Measurements from ENCODE around the gene FOXD1.
"Not testable (repeated sequence)": the region's sequence is repeated elsewhere in the genome, so short reads cannot be mapped to it uniquely, and the experiment has no call there.

The FOXD1 gene

GRCh38 chr5:73411936-73412596, 36.5 kb downstream of the FOXD1 start:
- TF ChIP-seq CTCF (IDR thresholded peaks at IDR 0.05; ENCODE audit: low read depth, low read length), result no peak

DNA sequence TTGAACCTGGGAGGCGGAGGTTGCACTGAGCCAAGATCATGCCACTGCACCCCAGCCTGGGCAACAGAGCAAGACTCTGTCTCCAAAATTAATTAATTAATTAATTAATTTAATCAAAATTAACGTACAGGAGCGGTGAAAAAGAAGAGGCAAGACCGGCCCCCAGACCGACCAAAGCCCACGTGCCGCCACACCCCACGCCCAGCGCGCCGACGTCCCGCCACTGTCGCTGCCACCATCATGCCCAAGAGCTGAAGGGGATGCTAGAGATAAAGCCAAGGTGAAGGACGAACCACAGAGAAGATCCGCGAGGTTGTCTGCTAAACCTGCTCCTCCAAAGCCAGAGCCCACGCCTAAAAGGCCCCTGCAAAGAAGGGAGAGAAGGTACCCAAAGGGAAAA, 38.6 kb downstream of the FOXD1 start:
- H3K4me3 ChIP-seq (ENCODE audit: low read depth, low read length), result not testable (repeated sequence)

More at GRCh38 chr5:73411936-73412596, 36.5 kb downstream of the FOXD1 start:
- H3K4me3 ChIP-seq (ENCODE audit: low read depth, low read length), result no peak overlapping the region

DNA sequence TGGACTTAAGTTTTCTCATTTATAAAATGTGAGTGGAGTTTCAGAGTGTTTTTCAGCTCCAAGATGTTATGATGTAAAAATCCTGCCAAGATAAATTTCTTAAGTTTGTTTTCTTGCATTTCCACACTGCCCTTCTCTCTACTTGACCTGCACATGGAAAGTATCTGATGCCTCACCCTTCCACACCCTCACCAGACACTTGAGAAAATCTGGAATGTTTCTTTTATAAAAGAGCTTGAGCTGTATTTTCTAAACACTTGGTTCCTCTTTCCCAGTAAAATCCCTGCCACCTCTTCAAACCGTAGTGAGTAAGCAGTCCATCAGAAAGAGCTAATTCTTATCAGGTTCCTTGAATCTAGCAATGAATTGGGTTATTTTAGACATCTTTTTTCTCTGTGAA, 42.9 kb downstream of the FOXD1 start:
- no peak overlapping the region for H3K4me3 ChIP-seq (ENCODE audit: low read depth, low read length)

GRCh38 chr5:73399775-73400174, 48.8 kb downstream of the FOXD1 start:
- TF ChIP-seq CTCF (IDR thresholded peaks at IDR 0.05; ENCODE audit: low read depth, low read length), result no peak
- H3K4me3 ChIP-seq (ENCODE audit: low read depth, low read length), result no peak overlapping the region

More for the DNA sequence above, 42.9 kb downstream of the FOXD1 start:
- TF ChIP-seq CTCF (IDR thresholded peaks at IDR 0.05; ENCODE audit: low read depth, low read length), result no peak

Measured in WI38 (cell line).